ENCODE measurements around the gene IL17RD.

DNA sequence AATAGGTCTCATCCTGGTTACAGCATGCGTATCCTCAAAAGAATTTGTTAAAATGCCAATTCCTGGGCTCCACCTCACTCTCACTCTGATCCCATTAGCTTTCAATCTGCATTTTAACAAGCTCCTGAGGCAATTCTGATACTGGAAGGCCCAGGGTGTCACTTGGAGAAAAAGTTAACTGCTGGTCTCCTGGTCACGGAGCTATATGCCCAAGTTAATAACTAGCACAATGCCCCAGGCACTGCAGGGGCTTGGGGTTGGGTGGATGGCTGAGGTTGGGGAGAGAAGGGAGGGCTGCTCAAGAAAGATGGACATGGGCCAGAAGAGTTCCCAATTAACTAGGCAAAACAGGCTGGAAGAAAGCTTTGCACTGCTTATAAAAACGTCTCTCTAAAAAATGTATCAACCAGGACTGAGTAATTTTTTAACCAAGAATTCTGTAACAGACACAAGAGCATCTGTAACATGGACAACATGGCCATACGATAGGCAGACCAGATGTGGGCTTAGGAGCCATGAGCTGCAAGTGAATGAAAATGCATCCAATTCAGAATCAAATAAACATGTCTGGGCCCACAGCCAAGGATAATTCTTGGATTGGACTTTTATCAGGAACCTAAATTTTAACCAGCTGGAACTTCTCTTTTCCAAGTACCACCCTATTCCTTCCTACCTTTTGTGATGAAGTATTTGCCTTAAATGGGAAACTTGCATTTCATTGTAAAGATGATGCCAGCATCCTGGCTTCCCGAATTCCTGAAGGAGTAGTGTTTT, 4.2 kb downstream of the IL17RD start:
- TF ChIP-seq, protein P1, sequence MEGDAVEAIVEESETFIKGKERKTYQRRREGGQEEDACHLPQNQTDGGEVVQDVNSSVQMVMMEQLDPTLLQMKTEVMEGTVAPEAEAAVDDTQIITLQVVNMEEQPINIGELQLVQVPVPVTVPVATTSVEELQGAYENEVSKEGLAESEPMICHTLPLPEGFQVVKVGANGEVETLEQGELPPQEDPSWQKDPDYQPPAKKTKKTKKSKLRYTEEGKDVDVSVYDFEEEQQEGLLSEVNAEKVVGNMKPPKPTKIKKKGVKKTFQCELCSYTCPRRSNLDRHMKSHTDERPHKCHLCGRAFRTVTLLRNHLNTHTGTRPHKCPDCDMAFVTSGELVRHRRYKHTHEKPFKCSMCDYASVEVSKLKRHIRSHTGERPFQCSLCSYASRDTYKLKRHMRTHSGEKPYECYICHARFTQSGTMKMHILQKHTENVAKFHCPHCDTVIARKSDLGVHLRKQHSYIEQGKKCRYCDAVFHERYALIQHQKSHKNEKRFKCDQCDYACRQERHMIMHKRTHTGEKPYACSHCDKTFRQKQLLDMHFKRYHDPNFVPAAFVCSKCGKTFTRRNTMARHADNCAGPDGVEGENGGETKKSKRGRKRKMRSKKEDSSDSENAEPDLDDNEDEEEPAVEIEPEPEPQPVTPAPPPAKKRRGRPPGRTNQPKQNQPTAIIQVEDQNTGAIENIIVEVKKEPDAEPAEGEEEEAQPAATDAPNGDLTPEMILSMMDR (IDR thresholded peaks at IDR 0.05): no peak
- TF ChIP-seq EZH2phosphoT487 (IDR thresholded peaks at IDR 0.05) (no peak), EZH2 (IDR thresholded peaks at IDR 0.05) (no peak)
